A549 (cell line): ENCODE measurements around the gene BAG5. TPM values are rescaled to one million over a fixed set of nuclear protein-coding genes. Genes with fewer than 3 reads are reported as not detected.

Experiments used
- ATAC-seq, 2 experiments: fragments of 200-7000 bp in 1 of 2; fragments of >200 bp in 1 of 2; cut with Nextera tagmentation in 1 of 2; cut with Tn5 transposase in 1 of 2; 3 replicates each; pipeline versions ENCODE4 v1.8.0 to v1.9.1; 2018 to 2020; ENCODE audit warnings: mild to moderate bottlenecking in 1 of 2, moderate library complexity in 1 of 2
- CTCF ChIA-PET: fragments of 300-600 bp; sonication (Branson Sonifier 250); formaldehyde crosslinking; extraction: SDS; loops from one replicate; lab custom pipeline; 2021; ENCODE audit warnings: antibody characterized with exemption, inconsistent platforms; lab: Yijun Ruan, JAX
- POLR2A ChIA-PET: fragments of 350-600 bp; formaldehyde crosslinking; extraction: SDS; loops from one replicate; lab custom pipeline; 2021; ENCODE audit warnings: antibody characterized with exemption, inconsistent platforms; lab: Yijun Ruan, JAX
- DNase-seq, 2 experiments: peaks; one replicate each; pipeline versions ENCODE4 v3.0.0 to v3.0.0-alpha.2; 2011 to 2016; ENCODE audit warnings: low read depth in 1 of 2, low spot score in 1 of 2
- FAIRE-seq: peaks from 2 replicates; lab custom pipeline; 2011; peaks lifted over from hg19 to GRCh38; lab: Jason Lieb, UNC
- H3K27ac ChIP-seq, 2 experiments: fragments of >200 bp; sonication (Bioruptor Twin); formaldehyde crosslinking; 3 replicates each; pipeline ENCODE4 v1.5.1; 2016 to 2017
- H3K4me1 ChIP-seq: fragments of >200 bp; sonication (Bioruptor Twin); formaldehyde crosslinking; 3 replicates; pipeline ENCODE4 v1.6.1; 2016
- H3K4me2 ChIP-seq: fragments of >200 bp; sonication (Bioruptor Twin); formaldehyde crosslinking; 3 replicates; pipeline ENCODE4 v1.6.1; 2016
- H3K4me3 ChIP-seq: fragments of >200 bp; sonication (Bioruptor Twin); formaldehyde crosslinking; 3 replicates; pipeline ENCODE4 v1.5.1; 2016
- H3K9me3 ChIP-seq: fragments of >200 bp; sonication (Bioruptor Twin); formaldehyde crosslinking; 3 replicates; pipeline ENCODE4 v1.6.1; 2016
- CBX2 ChIP-seq: fragments of 200-600 bp; sonication (generic); IDR thresholded peaks from 2 replicates; pipeline ENCODE4 v1.6.1; 2016; ENCODE audit warnings: low read depth, mild to moderate bottlenecking, borderline replicate concordance
- CBX8 ChIP-seq: fragments of 200-600 bp; sonication (generic); IDR thresholded peaks from 2 replicates; pipeline ENCODE4 v1.6.1; 2016
- E2F6 ChIP-seq: IDR thresholded peaks from 2 replicates; pipeline ENCODE4 v1.6.1; 2012; ENCODE audit warnings: low read depth, borderline replicate concordance
- EHF ChIP-seq: fragments of 250-450 bp; sonication (Bioruptor Pico); IDR thresholded peaks from 2 replicates; pipeline ENCODE4 v1.5.0; 2020; ENCODE audit warnings: mild to moderate bottlenecking
- FOSB ChIP-seq: fragments of 250-450 bp; sonication (Bioruptor Pico); IDR thresholded peaks from 2 replicates; pipeline ENCODE4 v1.5.0; 2020; ENCODE audit warnings: mild to moderate bottlenecking, moderate library complexity
- HDAC2 ChIP-seq: fragments of 200-600 bp; sonication (generic); IDR thresholded peaks from 2 replicates; pipeline ENCODE4 v1.6.1; 2016
- HES2 ChIP-seq: fragments of >200 bp; sonication (Bioruptor Twin); formaldehyde crosslinking; IDR thresholded peaks from 2 replicates; pipeline ENCODE4 v1.6.1; 2016
- HEYL ChIP-seq: fragments of 250-450 bp; sonication (Bioruptor Pico); IDR thresholded peaks from 2 replicates; pipeline ENCODE4 v1.8.0; 2021; ENCODE audit warnings: mild to moderate bottlenecking, moderate library complexity
- HOXB13 ChIP-seq: fragments of 250-450 bp; sonication (Bioruptor Pico); IDR thresholded peaks from 2 replicates; pipeline ENCODE4 v1.5.0; 2020; ENCODE audit warnings: low read depth, mild to moderate bottlenecking, moderate library complexity
- HOXB5 ChIP-seq: fragments of 250-450 bp; sonication (Bioruptor Pico); IDR thresholded peaks from 2 replicates; pipeline ENCODE4 v1.5.0; 2020; ENCODE audit warnings: mild to moderate bottlenecking, moderate library complexity
- JUNB ChIP-seq: fragments of >200 bp; sonication (Bioruptor Twin); formaldehyde crosslinking; IDR thresholded peaks from 2 replicates; pipeline ENCODE4 v1.6.1; 2016
- MAFK ChIP-seq: fragments of 450-650 bp; IDR thresholded peaks from 2 replicates; pipeline ENCODE4 v1.6.1; 2014; ENCODE audit not compliant: partially characterized antibody
- MAX ChIP-seq: IDR thresholded peaks from 2 replicates; pipeline ENCODE4 v1.6.1; 2012
- MAZ ChIP-seq: fragments of 150-350 bp; IDR thresholded peaks from 2 replicates; pipeline ENCODE4 v1.6.1; 2014; ENCODE audit warnings: antibody characterized with exemption, low read depth, low read length, borderline replicate concordance
- MYC ChIP-seq: IDR thresholded peaks from 2 replicates; pipeline ENCODE4 v1.6.1; 2012; ENCODE audit warnings: mild to moderate bottlenecking, inconsistent platforms, low read length, improper control_type of control experiment, borderline replicate concordance
- WGBS: methylation state at CpG from one replicate; pipeline ENCODE4 v1.1.6; 2017; ENCODE audit errors: missing lambda C conversion rate; 5-methylcytosine and 5-hydroxymethylcytosine counted together
- polyA plus RNA-seq, 4 experiments: library from polyadenylated mRNA; depleted of rRNA in 3 of 4; stranded (reverse); fragments of >200 nt; fragmentation: RNase III in 1 of 4; extraction: RNeasy Plus Mini Kit Qiagen cat#74134 plus additional on column Dnase treatment in 1 of 4; gene quantifications; 2 replicates in 3 of 4; 3 replicates in 1 of 4; pipeline ENCODE4 v1.2.3, GENCODE V29; 2011 to 2017
- TF ChIP-seq, protein P1 (sequence below): fragments of >200 bp; sonication (Bioruptor Twin); formaldehyde crosslinking; IDR thresholded peaks from 3 replicates; pipeline ENCODE4 v1.6.1; 2016
- TF ChIP-seq, protein P2 (sequence below): fragments of 200-600 bp; sonication (generic); IDR thresholded peaks from 2 replicates; pipeline ENCODE4 v1.6.1; 2016; ENCODE audit warnings: antibody characterized with exemption, mild to moderate bottlenecking, moderate library complexity

BAG5 gene
- polyA plus RNA-seq, 2 of the 4 experiments (the other 2 are of a cell fraction) = 20.8 to 24.8 TPM

DNA sequence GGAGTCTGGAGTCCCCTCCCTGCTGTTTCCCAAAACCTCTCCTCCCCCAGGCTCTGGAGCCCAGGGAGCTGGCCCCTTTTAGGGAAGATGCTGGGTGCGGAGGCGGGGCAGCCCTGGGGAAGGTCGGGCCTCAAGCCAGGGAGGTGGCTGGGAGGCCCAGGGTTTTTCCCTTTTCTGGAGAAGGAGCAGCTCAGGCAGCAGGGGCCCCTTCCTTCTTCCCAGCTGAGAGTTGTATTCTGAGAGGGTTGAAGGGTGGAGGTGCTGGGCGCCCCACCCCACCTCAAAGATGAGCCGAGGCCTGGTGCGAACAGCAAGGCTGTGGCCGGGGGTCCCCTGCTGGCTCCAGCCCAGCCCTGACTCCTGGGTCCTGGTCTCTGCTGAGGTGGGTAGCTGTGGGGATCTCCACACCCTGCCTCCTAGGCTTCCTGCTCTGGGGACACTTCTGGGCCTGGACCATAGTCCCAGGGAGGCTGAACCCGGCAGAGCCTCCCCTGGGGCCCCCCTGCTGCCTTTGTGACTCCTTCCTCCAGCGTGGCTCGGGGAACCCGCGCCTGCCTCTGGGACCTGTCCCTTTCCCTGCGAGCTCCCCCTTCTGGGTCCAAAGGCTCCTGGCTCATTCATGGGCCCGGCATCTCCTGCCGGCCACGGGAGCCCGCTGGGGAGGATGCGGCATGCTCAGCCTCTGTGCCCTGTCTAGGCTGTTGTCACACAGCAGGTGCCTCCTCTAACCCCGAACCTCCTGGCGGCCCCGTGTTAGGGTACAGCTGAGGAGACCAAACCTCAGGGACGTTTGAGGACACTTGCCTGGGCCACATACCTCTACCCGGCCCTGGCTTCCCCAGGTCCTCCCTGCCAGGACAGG, 29.1 kb downstream of the BAG5 start:
- no peak for FAIRE-seq
- Histone ChIP-seq H3K27ac (no peak overlapping the region), H3K4me3 (no peak overlapping the region), H3K9me3 (no peaks in the 10 kb centered on the region), H3K4me1 (peaks cover 16% of the 10 kb centered on the region), H3K4me2 (no peak overlapping the region)
- 82% methylated on average over 21 of the region's 23 CpGs for WGBS
- POLR2A ChIA-PET = interaction anchor here (0.5 kb wide), 1 partner anchor 161 kb away, joined by 9 read pairs; no protein-coding TSS in a partner anchor
- TF ChIP-seq MAZ = no peak
- no peak for TF ChIP-seq EHF
- TF ChIP-seq HEYL (CRISPR knock-in tag) = no peak
- TF ChIP-seq HES2 = no peak
- TF ChIP-seq MYC = no peak
- TF ChIP-seq, protein P1, sequence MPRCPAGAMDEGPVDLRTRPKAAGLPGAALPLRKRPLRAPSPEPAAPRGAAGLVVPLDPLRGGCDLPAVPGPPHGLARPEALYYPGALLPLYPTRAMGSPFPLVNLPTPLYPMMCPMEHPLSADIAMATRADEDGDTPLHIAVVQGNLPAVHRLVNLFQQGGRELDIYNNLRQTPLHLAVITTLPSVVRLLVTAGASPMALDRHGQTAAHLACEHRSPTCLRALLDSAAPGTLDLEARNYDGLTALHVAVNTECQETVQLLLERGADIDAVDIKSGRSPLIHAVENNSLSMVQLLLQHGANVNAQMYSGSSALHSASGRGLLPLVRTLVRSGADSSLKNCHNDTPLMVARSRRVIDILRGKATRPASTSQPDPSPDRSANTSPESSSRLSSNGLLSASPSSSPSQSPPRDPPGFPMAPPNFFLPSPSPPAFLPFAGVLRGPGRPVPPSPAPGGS = no peak
- CTCF ChIA-PET = interaction anchor here (0.6 to 28.8 kb wide), 3 partner anchors 11 to 456 kb away, joined by 3 to 489 read pairs (median 184); partner anchors contain the start of gene CKB
- DNase-seq = no peak
- no peak for ATAC-seq

- ChIA-PET POLR2A (interaction anchor here (0.5 kb wide), 1 partner anchor 160 kb away, joined by 9 read pairs; no protein-coding TSS in a partner anchor), CTCF (interaction anchor here (0.6 to 28.8 kb wide), 3 partner anchors 12 to 455 kb away, joined by 3 to 489 read pairs (median 184); partner anchors contain the start of gene CKB)
- WGBS = 88% methylated on average over 28 of the region's 32 CpGs
These were observed 30.0 kb downstream of the BAG5 start for GRCh38 chr14:103532216-103533136.

GRCh38 chr14:103531421-103532215, 30.8 kb downstream of the BAG5 start:
- DNase-seq (no peak), FAIRE-seq (no peak), ATAC-seq (no peak)
- WGBS = 83% methylated on average over 12 of the region's 15 CpGs
- ChIA-PET CTCF (interaction anchor here (0.6 to 28.8 kb wide), 4 partner anchors 13 to 936 kb away, joined by 3 to 489 read pairs (median 94); partner anchors contain the start of gene CKB), POLR2A (no interaction called here)
- TF ChIP-seq FOSB (CRISPR knock-in tag) (no peak), CBX2 (no peak), HOXB5 (no peak), MAFK (no peak), E2F6 (no peak), HOXB13 (no peak), CBX8 (no peak), MAX (no peak)
- H3K4me2 ChIP-seq = peak overlapping the region; percentile 99; the same call in 1 of the 3 replicates
- no peak overlapping the region for H3K4me3 ChIP-seq
- H3K9me3 ChIP-seq = no peaks in the 10 kb centered on the region
- peaks cover 27% of the 10 kb centered on the region for H3K4me1 ChIP-seq
- H3K27ac ChIP-seq = no peak overlapping the region

More at GRCh38 chr14:103532216-103533136, 30.0 kb downstream of the BAG5 start:
- Histone ChIP-seq H3K4me1 (peaks cover 25% of the 10 kb centered on the region), H3K4me2 (no peak overlapping the region), H3K27ac (no peak overlapping the region), H3K9me3 (no peaks in the 10 kb centered on the region), H3K4me3 (no peak overlapping the region)
- no peak for FAIRE-seq
- TF ChIP-seq HDAC2 (no peak), HEYL (CRISPR knock-in tag) (no peak), JUNB (no peak)
- TF ChIP-seq, protein P2, sequence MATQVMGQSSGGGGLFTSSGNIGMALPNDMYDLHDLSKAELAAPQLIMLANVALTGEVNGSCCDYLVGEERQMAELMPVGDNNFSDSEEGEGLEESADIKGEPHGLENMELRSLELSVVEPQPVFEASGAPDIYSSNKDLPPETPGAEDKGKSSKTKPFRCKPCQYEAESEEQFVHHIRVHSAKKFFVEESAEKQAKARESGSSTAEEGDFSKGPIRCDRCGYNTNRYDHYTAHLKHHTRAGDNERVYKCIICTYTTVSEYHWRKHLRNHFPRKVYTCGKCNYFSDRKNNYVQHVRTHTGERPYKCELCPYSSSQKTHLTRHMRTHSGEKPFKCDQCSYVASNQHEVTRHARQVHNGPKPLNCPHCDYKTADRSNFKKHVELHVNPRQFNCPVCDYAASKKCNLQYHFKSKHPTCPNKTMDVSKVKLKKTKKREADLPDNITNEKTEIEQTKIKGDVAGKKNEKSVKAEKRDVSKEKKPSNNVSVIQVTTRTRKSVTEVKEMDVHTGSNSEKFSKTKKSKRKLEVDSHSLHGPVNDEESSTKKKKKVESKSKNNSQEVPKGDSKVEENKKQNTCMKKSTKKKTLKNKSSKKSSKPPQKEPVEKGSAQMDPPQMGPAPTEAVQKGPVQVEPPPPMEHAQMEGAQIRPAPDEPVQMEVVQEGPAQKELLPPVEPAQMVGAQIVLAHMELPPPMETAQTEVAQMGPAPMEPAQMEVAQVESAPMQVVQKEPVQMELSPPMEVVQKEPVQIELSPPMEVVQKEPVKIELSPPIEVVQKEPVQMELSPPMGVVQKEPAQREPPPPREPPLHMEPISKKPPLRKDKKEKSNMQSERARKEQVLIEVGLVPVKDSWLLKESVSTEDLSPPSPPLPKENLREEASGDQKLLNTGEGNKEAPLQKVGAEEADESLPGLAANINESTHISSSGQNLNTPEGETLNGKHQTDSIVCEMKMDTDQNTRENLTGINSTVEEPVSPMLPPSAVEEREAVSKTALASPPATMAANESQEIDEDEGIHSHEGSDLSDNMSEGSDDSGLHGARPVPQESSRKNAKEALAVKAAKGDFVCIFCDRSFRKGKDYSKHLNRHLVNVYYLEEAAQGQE = no peak
- no peak for ATAC-seq
- no peak for DNase-seq
